KMS-11 (cell line): ENCODE measurements around the gene ITFG1.
A peak's percentile ranks its signal among the peaks of the same experiment; 100 is the strongest.
"Not testable (repeated sequence)": the region's sequence is repeated elsewhere in the genome, so short reads cannot be mapped to it uniquely, and the experiment has no call there.

Source experiments
- H2AFZ ChIP-seq: fragments of 200-600 bp; sonication (generic); 2 replicates; pipeline ENCODE4 v1.6.1; 2016; ENCODE audit warnings: antibody characterized with exemption, mixed run types, low read depth
- H3K27ac ChIP-seq: fragments of 200-600 bp; sonication (generic); 2 replicates; pipeline ENCODE4 v1.6.1; 2016; ENCODE audit warnings: mild to moderate bottlenecking, mixed run types
- H3K27me3 ChIP-seq: fragments of 200-600 bp; sonication (generic); 2 replicates; pipeline ENCODE4 v1.6.1; 2017; ENCODE audit warnings: mild to moderate bottlenecking, low read depth, mixed run types, moderate library complexity; ENCODE audit not compliant: insufficient read depth
- H3K36me3 ChIP-seq: fragments of 200-600 bp; sonication (generic); 2 replicates; pipeline ENCODE4 v1.6.1; 2017; ENCODE audit warnings: mild to moderate bottlenecking, mixed run types; ENCODE audit not compliant: insufficient read depth
- H3K4me1 ChIP-seq: fragments of 200-600 bp; sonication (generic); 2 replicates; pipeline ENCODE4 v1.6.1; 2016; ENCODE audit warnings: mild to moderate bottlenecking, low read depth, mixed run types; ENCODE audit not compliant: poor library complexity, severe bottlenecking
- H3K4me2 ChIP-seq: fragments of 200-600 bp; sonication (generic); 2 replicates; pipeline ENCODE4 v1.7.0; 2016; ENCODE audit warnings: mild to moderate bottlenecking, mixed run types
- H3K4me3 ChIP-seq: fragments of 200-600 bp; sonication (generic); IDR thresholded peaks from 2 replicates; pipeline ENCODE4 v1.6.1; 2017; ENCODE audit warnings: low read depth, low read length, mixed read lengths; ENCODE audit not compliant: insufficient read depth
- H3K79me2 ChIP-seq: fragments of 200-600 bp; sonication (generic); 2 replicates; pipeline ENCODE4 v1.6.1; 2016; ENCODE audit warnings: low read depth, mixed run types; ENCODE audit not compliant: insufficient read depth
- H3K9ac ChIP-seq: fragments of 200-600 bp; sonication (generic); 2 replicates; pipeline ENCODE4 v1.6.1; 2016; ENCODE audit warnings: mild to moderate bottlenecking, mixed run types
- H4K20me1 ChIP-seq: fragments of 200-600 bp; sonication (generic); 2 replicates; pipeline ENCODE4 v1.6.1; 2016; ENCODE audit warnings: mild to moderate bottlenecking, mixed run types; ENCODE audit not compliant: insufficient read depth
- CTCF ChIP-seq: fragments of 200-600 bp; sonication (generic); conservative IDR thresholded peaks from 2 replicates; pipeline ENCODE4 v1.6.1; 2017; ENCODE audit warnings: low read depth, mild to moderate bottlenecking, antibody characterized with exemption, low read length, moderate library complexity, mixed read lengths

ITFG1 gene

GRCh38 chr16:47141773-47142485 lies 318.9 kb downstream of the ITFG1 start:
- Histone ChIP-seq H3K4me1 (peaks cover 23% of the 10 kb centered on the region), H3K27me3 (no peaks in the 10 kb centered on the region), H3K4me3 (no peak overlapping the region), H3K79me2 (peaks cover 45% of the 10 kb centered on the region), H4K20me1 (peaks cover 7% of the 10 kb centered on the region; the same call in 1 of the 2 replicates), H2AFZ (peak overlapping the region; percentile 67; the same call in 1 of the 2 replicates), H3K36me3 (no peaks in the 10 kb centered on the region), H3K9ac (peak overlapping the region; percentile 77; the same call in 1 of the 2 replicates), H3K4me2 (peak overlapping the region; percentile 51), H3K27ac (no peak overlapping the region)
- peak; percentile 89 for TF ChIP-seq CTCF

GRCh38 chr16:47140686-47141085 lies 320.2 kb downstream of the ITFG1 start:
- no peak overlapping the region for H3K9ac ChIP-seq
- no peaks in the 10 kb centered on the region for H3K27me3 ChIP-seq
- H2AFZ ChIP-seq: no peak overlapping the region
- no peak overlapping the region for H3K4me3 ChIP-seq
- peaks cover 9% of the 10 kb centered on the region; the same call in 1 of the 2 replicates for H4K20me1 ChIP-seq
- no peak overlapping the region for H3K4me2 ChIP-seq
- no peak overlapping the region for H3K27ac ChIP-seq
- no peaks in the 10 kb centered on the region for H3K36me3 ChIP-seq
- peaks cover 23% of the 10 kb centered on the region for H3K4me1 ChIP-seq
- peaks cover 52% of the 10 kb centered on the region for H3K79me2 ChIP-seq
- no peak for TF ChIP-seq CTCF

GRCh38 chr16:47139561-47140185 lies 321.2 kb downstream of the ITFG1 start:
- Histone ChIP-seq H3K27ac (no peak overlapping the region), H4K20me1 (peaks cover 9% of the 10 kb centered on the region; the same call in 1 of the 2 replicates), H3K9ac (no peak overlapping the region), H3K27me3 (no peaks in the 10 kb centered on the region), H3K36me3 (no peaks in the 10 kb centered on the region), H2AFZ (no peak overlapping the region), H3K4me2 (no peak overlapping the region), H3K79me2 (peaks cover 54% of the 10 kb centered on the region), H3K4me1 (peaks cover 20% of the 10 kb centered on the region), H3K4me3 (no peak overlapping the region)
- no peak for TF ChIP-seq CTCF

GRCh38 chr16:47137925-47138324 lies 322.9 kb downstream of the ITFG1 start:
- not testable (repeated sequence) for H3K4me3 ChIP-seq, H3K27me3 ChIP-seq, H2AFZ ChIP-seq, H3K27ac ChIP-seq, H3K4me2 ChIP-seq, H3K36me3 ChIP-seq, H4K20me1 ChIP-seq, H3K9ac ChIP-seq
- Histone ChIP-seq H3K79me2 (peaks cover 66% of the 10 kb centered on the region), H3K4me1 (peaks cover 16% of the 10 kb centered on the region)
